ENCODE results near the gene PCSK4.

Gene PCSK4

GRCh38 chr19:1455336-1456120 is 34.6 kb downstream of the PCSK4 start:
- no peak for DNase-seq (ENCODE audit: low read depth, low spot score)

GRCh38 chr19:1455002-1455335 is 35.2 kb downstream of the PCSK4 start:
- no peak for DNase-seq (ENCODE audit: low read depth, low spot score)

GRCh38 chr19:1453525-1454364 is 36.4 kb downstream of the PCSK4 start:
- DNase-seq (ENCODE audit: low read depth, low spot score): no peak

GRCh38 chr19:1452802-1453524 is 37.2 kb downstream of the PCSK4 start:
- DNase-seq (ENCODE audit: low read depth, low spot score): no peak

- no peak for DNase-seq (ENCODE audit: low read depth, low spot score)
Measured at GRCh38 chr19:1451916-1452801, 38.0 kb downstream of the PCSK4 start.

GRCh38 chr19:1450735-1451731 is 39.1 kb downstream of the PCSK4 start:
- no peak for DNase-seq (ENCODE audit: low read depth, low spot score)

GRCh38 chr19:1449467-1450442 is 40.4 kb downstream of the PCSK4 start, which contains the start of gene APC2:
APC2 (plus strand) TSS chr19:1450121; CDS start chr19:1453002, 2,881 bp downstream.
- DNase-seq (ENCODE audit: low read depth, low spot score): no peak

- no peak for DNase-seq (ENCODE audit: low read depth, low spot score)
Measured at GRCh38 chr19:1447944-1448343, 42.2 kb downstream of the PCSK4 start.

- DNase-seq (ENCODE audit: low read depth, low spot score): no peak
Measured at GRCh38 chr19:1447504-1447903, 42.6 kb downstream of the PCSK4 start.

- no peak for DNase-seq (ENCODE audit: low read depth, low spot score)
Measured at GRCh38 chr19:1446713-1447481, 43.3 kb downstream of the PCSK4 start.

- DNase-seq (ENCODE audit: low read depth, low spot score): no peak
Measured at GRCh38 chr19:1445932-1446712, 44.0 kb downstream of the PCSK4 start.

- DNase-seq (ENCODE audit: low read depth, low spot score): peak; percentile 49
Measured at GRCh38 chr19:1445185-1445931, 44.8 kb downstream of the PCSK4 start.

GRCh38 chr19:1441677-1442438 is 48.3 kb downstream of the PCSK4 start:
- no peak for DNase-seq (ENCODE audit: low read depth, low spot score)

GRCh38 chr19:1441022-1441426 is 49.1 kb downstream of the PCSK4 start:
- DNase-seq (ENCODE audit: low read depth, low spot score): no peak

- DNase-seq (ENCODE audit: low read depth, low spot score): no peak
Measured at GRCh38 chr19:1440418-1440801, 49.7 kb downstream of the PCSK4 start.
